B cell (primary cell): ENCODE data around the gene PDCD5. TPM values are rescaled to one million over a fixed set of nuclear protein-coding genes. Genes with fewer than 3 reads are reported as not detected.

Experiments used
- ATAC-seq: fragments of 200-7000 bp; cut with Tn5 transposase; one replicate; pipeline ENCODE4 v1.10.0; 2021; ENCODE audit warnings: low read depth, mild to moderate bottlenecking, moderate number of reproducible peaks, moderate library complexity
- CTCF ChIA-PET: fragments of 350-600 bp; sonication (Branson Sonifier 250); formaldehyde crosslinking; loops from one replicate; lab custom pipeline; 2021; ENCODE audit warnings: antibody characterized with exemption, inconsistent platforms; lab: Charles Lee
- POLR2A ChIA-PET: fragments of 350-600 bp; sonication (Branson Sonifier 250); formaldehyde crosslinking; loops from one replicate; lab custom pipeline; 2021; ENCODE audit warnings: antibody characterized with exemption; lab: Charles Lee
- DNase-seq: peaks from one replicate; pipeline ENCODE4 v3.0.0; 2013
- H2AFZ ChIP-seq: 2 replicates; pipeline ENCODE4 v1.6.1; 2012; ENCODE audit warnings: mild to moderate bottlenecking, low read depth, low read length; ENCODE audit not compliant: insufficient read depth, poor library complexity, severe bottlenecking
- H3K27ac ChIP-seq, 2 donors: 1 replicate in 1 of 2; 2 replicates in 1 of 2; pipeline ENCODE4 v1.5.1; 2012 to 2013; ENCODE audit warnings: low read length in 2 of 2, mild to moderate bottlenecking in 2 of 2, moderate library complexity in 1 of 2
- H3K27me3 ChIP-seq, 4 experiments: fragments of 200-600 bp in 1 of 4; sonication (generic) in 1 of 4; replicated peaks in 1 of 4; 1 replicate in 2 of 4; 2 replicates in 2 of 4; pipeline versions ENCODE4 v1.6.1 to v1.7.0; 2013 to 2016; ENCODE audit warnings: low read length in 3 of 4, mild to moderate bottlenecking in 2 of 4, mixed read lengths in 1 of 4, moderate library complexity in 1 of 4; ENCODE audit not compliant: insufficient read depth in 4 of 4, control insufficient read depth in 3 of 4; ENCODE audit errors: control extremely low read depth in 1 of 4
- H3K36me3 ChIP-seq, 2 experiments: replicated peaks in 1 of 2; 1 replicate in 1 of 2; 2 replicates in 1 of 2; pipeline versions ENCODE4 v1.6.1 to v1.7.1; 2013; ENCODE audit warnings: low read length in 1 of 2; ENCODE audit not compliant: insufficient read depth in 2 of 2, control insufficient read depth in 1 of 2; ENCODE audit errors: control extremely low read depth in 1 of 2, extremely low read depth in 1 of 2
- H3K4me1 ChIP-seq, 2 donors: fragments of 200-600 bp in 1 of 2; sonication (generic) in 1 of 2; 1 replicate in 1 of 2; 2 replicates in 1 of 2; pipeline versions ENCODE4 v1.5.1 to v1.6.1; 2013 to 2017; ENCODE audit warnings: low read length in 2 of 2; ENCODE audit not compliant: control insufficient read depth in 2 of 2, insufficient read depth in 2 of 2
- H3K4me2 ChIP-seq: replicated peaks from 2 replicates; pipeline ENCODE3; 2012; ENCODE audit warnings: mild to moderate bottlenecking, low read depth, low read length; ENCODE audit not compliant: poor library complexity, severe bottlenecking
- H3K4me3 ChIP-seq, 5 experiments: fragments of 200-600 bp in 1 of 5; sonication (generic) in 1 of 5; 1 replicate in 3 of 5; 2 replicates in 2 of 5; pipeline versions ENCODE4 v1.5.1 to v1.7.0; 2011 to 2016; ENCODE audit warnings: low read length in 4 of 5, mild to moderate bottlenecking in 4 of 5, low read depth in 2 of 5, control low read depth in 1 of 5, moderate library complexity in 1 of 5; ENCODE audit not compliant: insufficient read depth in 1 of 5; ENCODE audit errors: control extremely low read depth in 1 of 5, extremely low read depth in 1 of 5
- H3K79me2 ChIP-seq: fragments of 200-600 bp; sonication (generic); one replicate; pipeline ENCODE4 v1.6.0; 2016; ENCODE audit warnings: low read length; ENCODE audit not compliant: control insufficient read depth, insufficient read depth
- H3K9ac ChIP-seq: fragments of 200-600 bp; sonication (generic); 2 replicates; pipeline ENCODE4 v1.6.1; 2017; ENCODE audit warnings: mild to moderate bottlenecking, low read length, moderate library complexity
- H3K9me3 ChIP-seq, 3 donors: one replicate each; pipeline versions ENCODE4 v1.6.1 to v1.7.1; 2013; ENCODE audit warnings: low read length in 2 of 3; ENCODE audit not compliant: control insufficient read depth in 2 of 3, insufficient read depth in 1 of 3; ENCODE audit errors: control extremely low read depth in 1 of 3
- H4K20me1 ChIP-seq: 2 replicates; pipeline ENCODE4 v1.6.0; 2012; ENCODE audit warnings: mild to moderate bottlenecking, low read length; ENCODE audit not compliant: insufficient read depth, control insufficient read depth, poor library complexity, severe bottlenecking
- H3K27ac Mint-ChIP-seq: one replicate; pipeline ENCODE4 v1.8.0; 2021; ENCODE audit warnings: mixed read lengths
- H3K27me3 Mint-ChIP-seq: one replicate; pipeline ENCODE4 v1.8.0; 2021; ENCODE audit warnings: mixed read lengths
- H3K4me1 Mint-ChIP-seq: one replicate; pipeline ENCODE4 v1.8.0; 2021; ENCODE audit warnings: mixed read lengths
- H3K4me3 Mint-ChIP-seq: one replicate; pipeline ENCODE4 v1.8.0; 2021; ENCODE audit warnings: mixed read lengths
- H3K9me3 Mint-ChIP-seq: one replicate; pipeline ENCODE4 v1.8.0; 2022; ENCODE audit warnings: mixed read lengths; ENCODE audit not compliant: insufficient read depth
- CTCF ChIP-seq: fragments of 200-600 bp; IDR thresholded peaks from one replicate; pipeline ENCODE4 v1.8.0; 2022; ENCODE audit warnings: antibody characterized with exemption, mild to moderate bottlenecking
- EZH2 ChIP-seq: IDR thresholded peaks from 2 replicates; pipeline ENCODE4 v1.6.1; 2012; ENCODE audit warnings: borderline replicate concordance, low read depth, mild to moderate bottlenecking, moderate library complexity, low read length; ENCODE audit not compliant: insufficient read depth, poor library complexity, severe bottlenecking
- WGBS: methylation state at CpG from one replicate; pipeline ENCODE4 v1.1.5; 2013; ENCODE audit warnings: missing lambda C conversion rate; ENCODE audit not compliant: insufficient coverage; 5-methylcytosine and 5-hydroxymethylcytosine counted together
- intact Hi-C: fragments of 100-400 bp; cut with micrococcal nuclease; formaldehyde crosslinking; loops from one replicate; pipeline ENCODE4 v1.10.0; 2022
- polyA plus RNA-seq: library from polyadenylated mRNA; depleted of rRNA; stranded (reverse); fragments of >200 nt; gene quantifications from 2 replicates; pipeline ENCODE4 v1.2.3, GENCODE V29; 2012
- small RNA-seq: library from RNA; depleted of rRNA; stranded (forward); fragments of <200 nt; gene quantifications from one replicate; pipeline ENCODE3, GENCODE V24; 2012; ENCODE audit warnings: low replicate concordance, low read depth; ENCODE audit not compliant: insufficient read length
- total RNA-seq, 2 donors: library from RNA; stranded (reverse); fragments of 120-200 nt in 1 of 2; gene quantifications; 1 replicate in 1 of 2; 2 replicates in 1 of 2; pipeline versions ENCODE4 v1.2.3 to v1.2.4, GENCODE V29; 2013 to 2022

PDCD5 gene
- total and polyA plus RNA-seq, 2 donors (not counting 1 experiment from before 2014, with no cell fraction given): 34.8 to 39.5 TPM

- DNase-seq (no peak), ATAC-seq (no peak)
- Mint-ChIP-seq H3K27ac (no peak overlapping the region), H3K4me3 (no peak overlapping the region), H3K27me3 (no peaks in the 10 kb centered on the region), H3K4me1 (no peaks in the 10 kb centered on the region), H3K9me3 (no peaks in the 10 kb centered on the region)
- H3K4me1 ChIP-seq: no peaks in the 10 kb centered on the region
- no peak overlapping the region for H3K4me3 ChIP-seq
- POLR2A ChIA-PET: no interaction called here
- H3K27ac ChIP-seq: no peak overlapping the region
- H2AFZ ChIP-seq: no peak overlapping the region
- H3K79me2 ChIP-seq: no peaks in the 10 kb centered on the region
- peaks cover 0 to 38% of the 10 kb centered on the region in 2 experiments for H3K36me3 ChIP-seq
- intact Hi-C loops: no loop called here
- no peaks in the 10 kb centered on the region for H4K20me1 ChIP-seq
- no peaks in the 10 kb centered on the region for H3K9me3 ChIP-seq
- 96% methylated on average over 12 of the region's 15 CpGs for WGBS
- H3K4me2 ChIP-seq: no peak overlapping the region
- CTCF ChIA-PET: no interaction called here
- no peaks in the 10 kb centered on the region for H3K27me3 ChIP-seq
- TF ChIP-seq EZH2 (no peak), CTCF (no peak)
- no peak overlapping the region for H3K9ac ChIP-seq
Measured at GRCh38 chr19:32631381-32631780, 50.4 kb downstream of the PDCD5 start.

Small RNA genes lying within 50 kb of the gene (small RNA-seq; reads per million reads assigned to genes)
- not detected for gene SNORA68B

Other genes starting within 250 kb of the PDCD5 start
- gene ZNF507, start 235.6 kb upstream of the PDCD5 start, total RNA-seq: 38.6 and 40.5 TPM in 2 replicates
- 13.6 and 13.9 TPM in 2 replicates for gene ZNF507, start 235.6 kb upstream of the PDCD5 start, polyA plus RNA-seq
- 33.3 and 40.0 TPM in 2 replicates for gene DPY19L3, start 175.4 kb upstream of the PDCD5 start, total RNA-seq
- 14.0 and 24.9 TPM in 2 replicates for gene DPY19L3, start 175.4 kb upstream of the PDCD5 start, polyA plus RNA-seq
- 43.8 and 45.6 TPM in 2 replicates for gene ANKRD27, start 94.0 kb downstream of the PDCD5 start, total RNA-seq
- 12.9 and 16.7 TPM in 2 replicates for gene ANKRD27, start 94.0 kb downstream of the PDCD5 start, polyA plus RNA-seq
- gene RGS9BP, start 94.7 kb downstream of the PDCD5 start, total RNA-seq: 0.25 and 0.29 TPM in 2 replicates
- gene RGS9BP, start 94.7 kb downstream of the PDCD5 start, polyA plus RNA-seq: 0.03 and 0.07 TPM in 2 replicates
- 7.1 and 8.9 TPM in 2 replicates for gene NUDT19, start 110.6 kb downstream of the PDCD5 start, total RNA-seq
- 3.6 and 3.7 TPM in 2 replicates for gene NUDT19, start 110.6 kb downstream of the PDCD5 start, polyA plus RNA-seq
- gene TDRD12, start 138.6 kb downstream of the PDCD5 start, total RNA-seq: 0.68 and 1.1 TPM in 2 replicates
- gene TDRD12, start 138.6 kb downstream of the PDCD5 start, polyA plus RNA-seq: 0.30 and 0.74 TPM in 2 replicates